ENCODE results near the gene POFUT2. TPM values are rescaled to one million over a fixed set of nuclear protein-coding genes. Genes with fewer than 3 reads are reported as not detected.
"Not testable (repeated sequence)": the region's sequence is repeated elsewhere in the genome, so short reads cannot be mapped to it uniquely, and the experiment has no call there.

Gene POFUT2
- total RNA-seq, 1 donor from 2014 or later: 18.0 TPM

DNA sequence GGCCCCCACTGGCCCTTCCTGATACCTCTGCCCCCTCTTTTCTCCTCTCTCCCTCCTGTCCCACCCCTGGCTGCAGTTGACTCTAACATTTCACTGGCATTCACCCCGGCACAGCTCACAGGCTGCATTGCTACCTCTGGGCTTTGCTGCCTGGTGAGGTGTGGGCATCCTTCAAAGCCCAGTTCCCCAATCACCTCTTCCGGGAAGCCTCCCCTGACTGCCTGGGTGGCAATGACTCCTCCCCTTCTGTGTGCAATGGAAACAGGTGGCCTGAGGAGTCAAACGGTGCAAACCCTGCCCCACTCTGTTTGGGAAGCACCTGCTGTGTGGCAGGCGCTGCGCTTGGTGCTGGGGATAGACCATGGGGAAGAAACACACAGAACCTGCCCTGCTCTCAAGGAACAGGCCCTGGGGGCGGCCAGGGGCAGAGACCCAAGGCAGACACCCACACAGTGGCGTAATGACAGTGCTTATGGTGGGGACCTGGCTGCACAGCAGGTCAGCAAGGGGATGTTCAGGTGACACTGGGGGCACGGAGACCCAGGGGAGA is 39.3 kb upstream of the POFUT2 start:
- intact Hi-C loops (cut with micrococcal nuclease): no loop called here

DNA sequence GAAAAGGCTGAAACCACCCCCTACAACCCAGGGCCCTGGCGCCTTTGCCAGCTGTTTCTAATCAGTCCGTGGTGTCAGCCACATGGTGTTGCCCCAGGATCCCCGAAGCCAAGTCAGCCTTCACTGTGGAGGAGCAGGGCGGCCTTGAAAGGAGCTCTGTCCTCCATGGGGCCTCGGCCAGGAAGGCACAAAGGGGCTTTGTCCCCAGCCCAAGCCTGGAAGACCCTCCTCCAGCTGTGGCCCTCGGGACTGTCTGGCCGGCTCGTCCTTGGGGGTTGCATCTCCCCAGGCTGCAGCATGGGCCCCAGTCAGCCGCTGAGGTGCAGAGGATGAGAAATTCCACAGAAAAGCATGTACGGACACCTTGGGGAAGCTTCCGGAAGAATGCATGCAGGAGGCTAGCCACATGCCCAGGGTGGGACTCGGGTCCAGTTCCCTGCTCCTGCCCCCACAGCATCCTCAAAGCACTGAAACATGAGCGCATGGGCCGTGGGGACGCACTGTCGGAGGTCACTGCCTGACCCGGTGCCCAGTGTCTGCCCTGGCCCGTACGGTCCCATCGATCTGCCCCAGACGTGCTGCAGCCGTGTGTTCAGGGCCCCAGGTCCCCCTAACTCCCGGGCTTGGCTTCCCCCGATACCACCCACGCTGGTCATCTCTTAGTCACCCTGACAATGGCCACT is 38.6 kb upstream of the POFUT2 start:
- intact Hi-C loops (cut with micrococcal nuclease): no loop called here

GRCh38 chr21:45325206-45326168 is 37.8 kb upstream of the POFUT2 start:
- intact Hi-C loops (cut with micrococcal nuclease): no loop called here

- intact Hi-C loops (cut with micrococcal nuclease): no loop called here
These were observed 37.0 kb upstream of the POFUT2 start for GRCh38 chr21:45324489-45325205.

DNA sequence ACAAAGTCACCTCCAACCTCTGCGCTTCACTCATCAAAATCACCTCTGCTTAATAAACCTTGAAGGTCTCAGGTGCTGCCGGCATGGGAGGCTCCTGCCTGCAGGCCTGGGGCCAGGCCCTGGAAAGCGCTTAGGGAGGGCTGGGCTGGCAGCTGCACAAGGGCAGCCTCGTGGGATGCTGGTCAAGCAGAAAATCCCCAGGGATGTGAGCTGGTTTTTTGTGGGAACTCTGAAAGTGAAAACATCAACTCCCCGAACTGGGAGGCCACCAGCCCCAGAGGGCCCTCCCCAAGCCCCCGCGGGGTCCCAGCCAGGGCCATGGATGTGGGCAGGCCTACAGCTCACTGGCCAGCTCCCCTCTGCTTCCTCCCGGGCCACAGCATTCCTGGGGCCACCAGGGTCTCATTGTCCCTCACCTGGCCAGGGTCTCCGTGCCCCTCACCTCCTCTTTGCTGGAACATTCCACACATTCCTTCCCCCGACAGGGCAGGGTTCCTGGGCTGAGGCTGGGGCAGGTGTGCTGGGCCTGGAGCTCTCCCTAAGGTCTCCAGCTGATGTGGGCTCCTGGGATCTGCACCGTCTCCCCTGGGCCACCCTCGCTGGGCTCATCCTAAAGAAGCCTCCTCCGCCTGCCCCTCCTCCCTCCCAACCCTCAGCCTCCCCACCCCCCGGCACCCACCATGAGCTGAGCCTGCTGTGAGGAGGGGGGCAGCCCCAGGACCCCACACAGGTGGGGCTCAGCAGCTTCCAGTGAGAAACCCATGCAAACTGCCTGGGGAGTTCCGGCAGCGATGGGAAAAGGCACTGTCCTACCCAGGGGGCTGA is 36.0 kb upstream of the POFUT2 start:
- intact Hi-C loops (cut with micrococcal nuclease): no loop called here

DNA sequence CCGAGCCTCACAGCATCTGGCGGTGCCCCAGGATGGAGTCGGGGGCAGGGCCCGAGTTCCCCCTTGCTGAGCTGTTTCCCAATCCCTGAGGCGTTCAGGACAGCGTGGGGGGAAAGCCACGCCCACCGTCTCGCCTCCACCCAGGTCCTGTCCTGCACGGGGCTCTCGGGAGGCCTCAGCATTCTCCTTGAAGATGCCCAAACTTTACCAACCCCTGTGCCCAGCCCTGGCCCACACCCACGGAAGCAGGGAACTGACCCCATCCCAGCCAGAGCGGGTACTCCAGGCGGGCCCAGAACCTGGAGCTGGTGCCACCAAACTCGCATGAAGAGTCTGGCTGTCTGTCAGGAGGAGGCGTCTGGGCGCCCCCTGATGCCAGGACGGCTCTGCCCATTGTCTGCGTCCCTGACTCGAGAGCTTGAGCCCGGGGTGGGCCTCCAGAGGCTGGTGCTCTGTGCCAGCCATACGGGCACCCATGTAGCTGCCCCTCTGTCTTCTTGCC is 35.3 kb upstream of the POFUT2 start:
- intact Hi-C loops (cut with micrococcal nuclease): no loop called here

- intact Hi-C loops (cut with micrococcal nuclease): no loop called here
These were observed 34.7 kb upstream of the POFUT2 start for GRCh38 chr21:45322231-45322959.

GRCh38 chr21:45320261-45321025 is 32.7 kb upstream of the POFUT2 start:
- intact Hi-C loops (cut with micrococcal nuclease): no loop called here

- intact Hi-C loops (cut with micrococcal nuclease): no loop called here
These were observed 31.9 kb upstream of the POFUT2 start for GRCh38 chr21:45319461-45320211.

DNA sequence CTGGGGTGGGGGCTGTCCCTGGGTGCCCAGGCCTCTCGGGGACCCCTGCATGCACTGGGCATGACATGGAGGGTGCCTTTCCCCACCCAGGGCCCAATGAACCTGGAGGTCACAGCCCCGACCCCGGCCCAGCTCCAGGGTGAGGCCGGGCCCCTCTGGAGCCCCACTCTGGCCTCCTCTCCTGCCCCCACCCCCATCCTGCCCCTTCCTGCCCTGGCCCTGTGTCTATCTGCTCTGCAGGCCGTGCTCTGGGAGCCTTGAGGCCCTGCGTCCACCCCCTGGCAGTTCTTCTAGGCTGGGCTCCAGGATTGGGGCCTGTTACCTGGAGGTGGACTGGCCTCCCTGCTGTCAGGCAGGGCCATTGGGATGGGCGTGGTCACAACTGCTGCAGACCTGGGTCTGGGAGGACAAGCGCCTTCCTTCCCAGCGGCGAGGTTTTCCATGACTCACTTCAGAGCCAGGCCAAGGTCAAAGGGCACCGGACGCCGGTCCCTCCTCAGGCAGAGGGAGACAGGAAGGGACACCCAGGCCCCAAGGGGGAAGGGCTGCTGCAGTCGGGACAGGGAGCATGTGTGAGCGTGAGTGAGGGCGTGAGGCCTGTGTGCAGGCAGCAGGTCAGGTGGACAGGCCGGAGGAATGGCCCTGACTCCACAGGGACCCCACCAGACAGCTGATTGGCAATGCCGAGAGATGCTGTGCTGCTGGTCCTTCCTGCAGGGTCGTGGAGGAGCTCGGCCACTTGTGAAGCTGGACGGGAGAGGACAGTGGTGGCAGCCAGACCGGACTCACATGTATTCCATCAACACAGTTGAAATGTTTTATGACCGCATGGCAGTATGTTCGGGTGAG is 31.1 kb upstream of the POFUT2 start:
- intact Hi-C loops (cut with micrococcal nuclease): no loop called here

- intact Hi-C loops (cut with micrococcal nuclease): no loop called here
These were observed 30.5 kb upstream of the POFUT2 start for GRCh38 chr21:45318146-45318555.

DNA sequence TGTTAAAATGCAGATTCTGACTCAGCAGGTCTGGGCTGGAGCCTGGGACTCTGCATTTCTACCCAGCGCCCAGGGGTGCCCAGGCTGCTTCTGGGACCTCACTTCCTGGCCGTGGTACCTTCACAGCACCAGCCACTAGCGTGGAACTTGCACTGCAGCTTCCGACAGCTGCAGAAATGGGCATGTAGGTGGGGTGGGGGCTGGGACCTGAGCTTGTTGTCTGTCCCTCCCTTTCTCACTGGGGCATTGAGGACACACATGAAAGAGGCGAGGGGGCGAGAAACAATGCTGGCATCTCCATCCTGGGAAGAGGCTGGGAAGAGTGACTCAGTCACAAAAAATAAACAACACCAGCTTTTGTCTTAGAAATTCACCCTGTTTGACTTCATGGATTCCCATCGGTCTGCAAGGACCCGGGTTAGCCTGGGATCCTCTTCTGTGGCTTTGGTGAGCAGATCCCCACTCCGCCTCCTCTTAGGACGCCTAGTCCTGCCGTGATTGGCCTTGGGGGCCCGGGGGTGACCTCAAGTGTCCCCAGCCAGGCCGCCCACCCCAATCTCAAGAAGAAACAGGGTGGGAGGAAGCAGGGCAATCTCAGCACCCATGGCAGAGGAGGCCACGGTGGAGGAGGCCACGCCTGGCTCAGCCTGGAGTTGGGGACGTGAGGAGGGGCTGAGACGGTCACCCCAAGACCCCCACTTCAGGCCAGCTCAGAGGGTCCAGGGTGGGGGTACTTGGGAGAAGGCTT is 29.9 kb upstream of the POFUT2 start:
- intact Hi-C loops (cut with micrococcal nuclease): no loop called here

GRCh38 chr21:45316871-45317397 is 29.2 kb upstream of the POFUT2 start:
- intact Hi-C loops (cut with micrococcal nuclease): no loop called here

DNA sequence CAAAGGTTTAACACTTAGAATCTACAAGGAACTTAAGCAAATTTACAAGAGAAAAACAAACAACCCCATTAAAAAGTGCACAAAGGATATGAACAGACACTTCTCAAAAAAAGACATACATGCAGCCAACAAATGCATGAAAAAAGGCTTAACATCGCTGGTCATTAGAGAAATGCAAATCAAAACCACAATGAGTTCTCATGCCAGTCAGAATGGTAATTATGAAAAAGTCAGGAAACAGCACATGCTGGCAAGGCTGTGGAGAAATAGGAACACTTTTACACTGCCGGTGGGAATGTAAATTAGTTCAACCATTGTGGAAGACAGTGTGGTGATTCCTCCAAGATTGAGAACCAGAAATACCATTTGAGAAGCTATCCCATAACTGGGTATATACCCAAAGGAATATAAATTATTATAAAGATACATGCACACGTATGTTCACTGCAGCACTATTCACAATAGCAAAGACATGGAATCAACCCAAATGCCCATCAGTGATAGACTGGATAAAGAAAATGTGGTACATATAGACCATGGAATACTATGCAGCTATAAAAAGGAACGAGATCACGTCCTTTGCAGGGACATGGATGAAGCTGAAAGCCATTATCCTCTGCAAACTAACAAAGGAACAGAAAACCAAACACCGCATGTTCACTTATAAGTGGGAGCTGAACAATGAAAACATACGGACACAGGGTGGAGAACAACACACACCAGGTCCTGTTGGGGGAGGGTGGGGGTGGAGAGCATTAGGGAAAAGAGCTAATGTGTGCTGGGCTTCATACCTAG is 28.2 kb upstream of the POFUT2 start:
- intact Hi-C loops (cut with micrococcal nuclease): not testable (repeated sequence)

DNA sequence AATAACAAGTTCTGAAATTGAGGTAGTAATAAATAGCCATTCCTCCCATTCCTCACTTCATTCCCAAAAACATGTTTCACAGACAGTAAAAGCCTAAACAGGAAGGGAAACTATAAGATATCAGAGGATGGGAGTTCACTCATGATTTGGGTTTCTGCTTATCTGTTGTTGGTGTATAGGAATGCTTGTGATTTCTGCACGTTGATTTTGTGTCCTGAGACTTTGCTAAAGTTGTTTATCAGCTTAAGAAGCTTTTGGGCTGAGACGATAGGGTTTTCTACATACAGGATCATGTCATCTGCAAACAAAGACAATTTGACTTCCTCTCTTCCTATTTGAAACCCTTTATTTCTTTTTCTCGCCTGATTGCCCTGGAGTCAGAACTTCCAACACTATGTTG is 26.0 kb upstream of the POFUT2 start:
- intact Hi-C loops (cut with micrococcal nuclease): no loop called here

GRCh38 chr21:45313015-45313414 is 25.3 kb upstream of the POFUT2 start:
- intact Hi-C loops (cut with micrococcal nuclease): no loop called here
